ENCODE data around the gene MEIS2. TPM values are rescaled to one million over a fixed set of nuclear protein-coding genes. Genes with fewer than 3 reads are reported as not detected.

MEIS2 gene
- total RNA-seq, 4 donors from 2014 or later = 7.5 to 40.4 (median 21.2) TPM

GRCh38 chr15:37017031-37017625 is 83.2 kb downstream of the MEIS2 start:
- TF ChIP-seq POLR2A (IDR thresholded peaks at IDR 0.05) (no peak), CTCF (IDR thresholded peaks at IDR 0.05) (no peak)
- DNase-seq = no peak
- peak overlapping the region in 1 of 4 donors; percentile 52 for H3K27ac ChIP-seq

GRCh38 chr15:37016231-37016630 is 84.1 kb downstream of the MEIS2 start:
- TF ChIP-seq CTCF (IDR thresholded peaks at IDR 0.05) = no peak
- no peak for TF ChIP-seq POLR2A (IDR thresholded peaks at IDR 0.05)
- Histone ChIP-seq H3K4me1 (no peaks in the 10 kb centered on the region), H3K27ac (peak overlapping the region in 1 of 4 donors; percentile 52), H3K9me3 (no peaks in the 10 kb centered on the region), H3K27me3 (no peaks in the 10 kb centered on the region), H3K36me3 (no peaks in the 10 kb centered on the region), H3K4me3 (no peak overlapping the region)
- no peak for DNase-seq

More at GRCh38 chr15:37017031-37017625, 83.2 kb downstream of the MEIS2 start:
- no peak overlapping the region for H3K4me3 ChIP-seq
- no peaks in the 10 kb centered on the region for H3K36me3 ChIP-seq
- H3K9me3 ChIP-seq = no peaks in the 10 kb centered on the region
- H3K27me3 ChIP-seq = no peaks in the 10 kb centered on the region
- no peaks in the 10 kb centered on the region for H3K4me1 ChIP-seq

- DNase-seq = no peak
- no peaks in the 10 kb centered on the region for H3K27me3 ChIP-seq
- H3K4me3 ChIP-seq = no peak overlapping the region
- no peaks in the 10 kb centered on the region for H3K36me3 ChIP-seq
- H3K9me3 ChIP-seq = no peaks in the 10 kb centered on the region
- TF ChIP-seq POLR2A (IDR thresholded peaks at IDR 0.05) (no peak), CTCF (IDR thresholded peaks at IDR 0.05) (no peak)
- peak overlapping the region in 1 of 4 donors; percentile 52 for H3K27ac ChIP-seq
- no peaks in the 10 kb centered on the region for H3K4me1 ChIP-seq
Measured at GRCh38 chr15:37015451-37015850, 84.9 kb downstream of the MEIS2 start.

- Histone ChIP-seq H3K9me3 (no peaks in the 10 kb centered on the region), H3K27ac (peak overlapping the region in 1 of 4 donors; percentile 31), H3K4me1 (no peaks in the 10 kb centered on the region), H3K4me3 (no peak overlapping the region), H3K27me3 (no peaks in the 10 kb centered on the region), H3K36me3 (no peaks in the 10 kb centered on the region)
- no peak for DNase-seq
- TF ChIP-seq POLR2A (IDR thresholded peaks at IDR 0.05) (no peak), CTCF (IDR thresholded peaks at IDR 0.05) (no peak)
Measured at GRCh38 chr15:37015035-37015434, 85.3 kb downstream of the MEIS2 start.

- Histone ChIP-seq H3K36me3 (no peaks in the 10 kb centered on the region), H3K9me3 (no peaks in the 10 kb centered on the region), H3K4me3 (no peak overlapping the region), H3K4me1 (no peaks in the 10 kb centered on the region), H3K27ac (peak overlapping the region in 1 of 4 donors; percentile 31), H3K27me3 (no peaks in the 10 kb centered on the region)
- no peak for TF ChIP-seq CTCF (IDR thresholded peaks at IDR 0.05)
- TF ChIP-seq POLR2A (IDR thresholded peaks at IDR 0.05) = no peak
- DNase-seq = no peak
Measured at GRCh38 chr15:37014566-37014965, 85.8 kb downstream of the MEIS2 start.

All from Peyer's patch (tissue), 4 donors.